CD4-positive, alpha-beta memory T cell (primary cell): ENCODE data around the gene SMG1. TPM values are rescaled to one million over a fixed set of nuclear protein-coding genes. Genes with fewer than 3 reads are reported as not detected.
"Not testable (repeated sequence)": the region's sequence is repeated elsewhere in the genome, so short reads cannot be mapped to it uniquely, and the experiment has no call there.

Experiments used
- CTCF ChIA-PET: fragments of 350-600 bp; sonication (Branson Sonifier 250); formaldehyde crosslinking; loops from one replicate; lab custom pipeline; 2021; ENCODE audit warnings: inconsistent platforms; ENCODE audit not compliant: partially characterized antibody; lab: Charles Lee
- POLR2A ChIA-PET: fragments of 350-600 bp; sonication (Branson Sonifier 250); formaldehyde crosslinking; loops from one replicate; lab custom pipeline; 2021; ENCODE audit not compliant: partially characterized antibody; lab: Charles Lee
- DNase-seq, 5 donors: peaks; one replicate each; pipeline versions ENCODE4 v3.0.0 to v3.0.0-alpha.2; 2020 to 2022; ENCODE audit warnings: mixed read lengths in 1 of 5
- H3K27ac ChIP-seq: one replicate; pipeline ENCODE4 v1.7.0; 2013; ENCODE audit warnings: low read depth, low read length
- H3K27me3 ChIP-seq: 2 replicates; pipeline ENCODE4 v1.7.0; 2013; ENCODE audit warnings: mild to moderate bottlenecking, low read length, moderate library complexity; ENCODE audit not compliant: insufficient read depth
- H3K36me3 ChIP-seq: 2 replicates; pipeline ENCODE4 v1.7.0; 2013; ENCODE audit warnings: mild to moderate bottlenecking, low read length, moderate library complexity; ENCODE audit not compliant: insufficient read depth
- H3K4me1 ChIP-seq: 2 replicates; pipeline ENCODE4 v1.7.0; 2013; ENCODE audit warnings: mild to moderate bottlenecking, low read length, moderate library complexity; ENCODE audit not compliant: insufficient read depth
- H3K4me3 ChIP-seq, 2 donors: one replicate each; pipeline ENCODE4 v1.7.0; 2013; ENCODE audit warnings: low read length in 2 of 2, mild to moderate bottlenecking in 1 of 2
- H3K9me3 ChIP-seq, 2 donors: one replicate each; pipeline ENCODE4 v1.7.0; 2013; ENCODE audit warnings: low read length in 2 of 2, control low read depth in 1 of 2; ENCODE audit not compliant: control insufficient read depth in 1 of 2
- H3K27ac Mint-ChIP-seq, 7 donors: one replicate each; pipeline ENCODE4 v1.8.0; 2020 to 2021; ENCODE audit warnings: mixed read lengths in 7 of 7, mild to moderate bottlenecking in 6 of 7, inconsistent platforms in 3 of 7, moderate library complexity in 3 of 7
- H3K27me3 Mint-ChIP-seq, 2 donors: one replicate each; pipeline ENCODE4 v1.8.0; 2020 to 2021; ENCODE audit warnings: mixed read lengths in 2 of 2
- H3K36me3 Mint-ChIP-seq, 2 donors: one replicate each; pipeline ENCODE4 v1.8.0; 2020 to 2021; ENCODE audit warnings: mixed read lengths in 2 of 2, inconsistent platforms in 1 of 2, mild to moderate bottlenecking in 1 of 2
- H3K4me1 Mint-ChIP-seq, 4 donors: one replicate each; pipeline ENCODE4 v1.8.0; 2020 to 2021; ENCODE audit warnings: mixed read lengths in 4 of 4, mild to moderate bottlenecking in 1 of 4
- H3K4me3 Mint-ChIP-seq, 8 donors: one replicate each; pipeline ENCODE4 v1.8.0; 2020 to 2021; ENCODE audit warnings: mixed read lengths in 8 of 8, mild to moderate bottlenecking in 7 of 8, moderate library complexity in 6 of 8, inconsistent platforms in 3 of 8
- H3K9me3 Mint-ChIP-seq, 8 donors: one replicate each; pipeline ENCODE4 v1.8.0; 2020 to 2021; ENCODE audit warnings: mixed read lengths in 8 of 8, mild to moderate bottlenecking in 5 of 8, inconsistent platforms in 3 of 8, moderate library complexity in 1 of 8
- intact Hi-C: fragments of 100-400 bp; cut with micrococcal nuclease; formaldehyde crosslinking; loops from one replicate; pipeline ENCODE4 v1.15.1; 2023
- polyA plus RNA-seq, 2 donors: library from polyadenylated mRNA; unstranded; fragments of 300-500 nt; fragmentation: Illumina TruSeq; gene quantifications; one replicate each; pipeline ENCODE4 v1.2.3, GENCODE V29; 2021
- total RNA-seq, 2 experiments: library from RNA; stranded (reverse); gene quantifications; one replicate each; pipeline ENCODE4 v1.2.3, GENCODE V29; 2021

SMG1 gene
- total and polyA plus RNA-seq, 4 experiments from 2014 or later = 5.4 to 177 (median 94.5) TPM

DNA sequence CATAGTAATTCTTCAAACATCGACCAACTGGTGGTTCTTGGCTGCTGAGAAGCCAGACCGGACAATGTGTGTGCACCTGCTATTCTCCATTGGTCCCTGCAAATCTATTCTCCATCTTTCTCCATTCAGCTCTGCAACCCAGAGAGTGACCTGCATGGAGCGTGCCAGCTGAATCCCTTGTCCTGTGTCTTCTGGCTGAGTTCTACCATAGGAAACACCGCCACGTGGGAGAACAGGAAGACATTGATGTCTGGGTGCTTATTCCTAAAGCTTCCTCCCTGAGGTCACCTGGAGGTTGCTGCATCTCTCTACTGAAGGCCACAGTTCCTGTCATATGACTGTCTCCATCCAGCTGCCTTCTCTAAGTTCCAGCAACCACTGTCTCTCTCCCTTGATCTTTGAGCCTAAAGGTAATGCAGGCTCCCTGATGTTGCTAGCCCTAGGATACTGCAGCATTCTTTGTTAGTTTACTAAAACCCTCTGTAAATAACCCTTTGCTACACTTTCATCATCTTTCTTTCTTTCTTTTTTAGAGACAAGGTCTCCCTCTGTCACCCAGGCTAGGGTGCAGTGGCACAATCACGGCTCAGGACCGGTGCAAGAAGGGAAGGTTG is 10.6 kb upstream of the SMG1 start:
- Mint-ChIP-seq H3K4me1 (peaks cover 0 to 4% (median 0%) of the 10 kb centered on the region in 4 donors), H3K4me3 (peak overlapping the region in 1 of 8 donors; percentile 43), H3K27me3 (peaks cover 0 to 2% of the 10 kb centered on the region in 2 donors), H3K36me3 (no peaks in the 10 kb centered on the region), H3K27ac (peak overlapping the region in 1 of 7 donors; percentile 44), H3K9me3 (no peaks in the 10 kb centered on the region)
- no peaks in the 10 kb centered on the region for H3K4me1 ChIP-seq
- H3K27ac ChIP-seq = no peak overlapping the region
- H3K27me3 ChIP-seq = no peaks in the 10 kb centered on the region
- H3K36me3 ChIP-seq = no peaks in the 10 kb centered on the region
- POLR2A ChIA-PET = no interaction called here
- no peaks in the 10 kb centered on the region for H3K9me3 ChIP-seq
- CTCF ChIA-PET = interaction anchor here (0.9 to 1.1 kb wide), 3 partner anchors 9 to 135 kb away, joined by 3 to 7 read pairs (median 3); no protein-coding TSS in a partner anchor
- intact Hi-C loops = no loop called here
- no peak overlapping the region for H3K4me3 ChIP-seq
- no peak for DNase-seq

DNA sequence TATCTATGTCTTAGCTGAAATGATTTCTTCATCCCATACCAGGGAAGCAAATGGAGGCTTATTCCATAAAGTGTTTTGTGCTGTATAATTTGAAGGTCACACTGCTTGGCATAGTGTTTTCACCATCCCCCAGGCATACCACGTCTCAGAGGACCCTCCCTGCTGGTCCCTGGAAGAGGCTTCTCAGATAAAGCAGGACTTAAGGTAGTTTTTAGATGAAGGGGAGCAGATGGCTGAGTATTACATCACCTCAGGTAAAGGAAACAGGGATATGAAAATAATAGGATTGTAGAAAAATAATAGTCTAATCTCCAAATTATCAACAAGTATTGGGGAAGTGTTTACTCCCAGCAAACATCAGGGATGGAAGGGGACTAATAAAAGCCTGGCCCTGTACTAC is 7.3 kb upstream of the SMG1 start:
- Mint-ChIP-seq H3K27me3 (peaks cover 0 to 2% of the 10 kb centered on the region in 2 donors), H3K36me3 (no peaks in the 10 kb centered on the region), H3K9me3 (no peaks in the 10 kb centered on the region), H3K4me1 (peaks cover 0 to 4% (median 0%) of the 10 kb centered on the region in 4 donors), H3K4me3 (peak overlapping the region in 1 of 8 donors; percentile 35), H3K27ac (peak overlapping the region in 1 of 7 donors; percentile 23)
- Histone ChIP-seq H3K27ac (no peak overlapping the region), H3K27me3 (no peaks in the 10 kb centered on the region), H3K9me3 (no peaks in the 10 kb centered on the region), H3K4me1 (no peaks in the 10 kb centered on the region), H3K36me3 (no peaks in the 10 kb centered on the region), H3K4me3 (no peak overlapping the region)
- POLR2A ChIA-PET = interaction anchor here (0.6 kb wide), 1 partner anchor 15 kb away, joined by 3 read pairs; no protein-coding TSS in a partner anchor
- intact Hi-C loops = no loop called here
- CTCF ChIA-PET = interaction anchor here (1.2 kb wide), 1 partner anchor 10 kb away, joined by 7 read pairs; no protein-coding TSS in a partner anchor
- no peak for DNase-seq

DNA sequence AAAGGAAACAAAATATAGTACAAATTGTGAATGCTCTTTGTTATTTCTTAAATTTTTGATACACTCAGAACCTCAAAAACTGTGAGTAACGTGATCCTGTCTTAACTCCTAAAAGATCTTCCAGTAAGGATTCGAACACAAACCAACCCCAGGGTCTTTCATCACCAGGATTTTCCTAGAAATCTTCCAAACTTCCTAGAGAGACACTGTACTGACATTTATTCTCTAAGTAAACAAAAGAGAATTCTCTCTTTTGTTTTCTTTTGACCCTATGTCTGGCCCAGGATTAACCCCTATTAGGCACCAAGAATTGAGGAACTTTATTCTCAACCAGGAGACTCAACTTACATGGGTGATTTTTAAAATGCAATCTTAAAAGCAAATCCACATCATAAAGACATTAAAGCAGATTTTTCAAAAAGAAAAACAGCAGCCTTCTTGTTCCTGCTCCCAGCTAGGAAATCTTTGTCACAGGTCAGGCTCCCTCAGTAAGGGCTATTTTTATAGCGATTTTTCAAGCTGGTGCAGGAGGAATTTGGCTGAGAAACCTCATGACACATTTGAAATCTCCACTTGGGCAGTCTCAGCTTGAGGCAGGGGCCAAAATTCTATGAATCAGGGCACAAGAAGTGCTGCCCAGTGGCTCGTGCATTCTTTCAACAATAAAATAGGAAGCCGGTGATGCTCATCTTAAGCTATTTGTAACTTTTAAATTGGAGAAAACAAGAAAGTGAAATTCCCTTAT is 6.2 kb upstream of the SMG1 start:
- ChIA-PET POLR2A (no interaction called here), CTCF (interaction anchor here (1.2 to 1.3 kb wide), 2 partner anchors 8 to 11 kb away, joined by 3 to 7 read pairs; no protein-coding TSS in a partner anchor)
- Histone ChIP-seq H3K4me3 (no peak overlapping the region), H3K9me3 (no peaks in the 10 kb centered on the region), H3K4me1 (no peaks in the 10 kb centered on the region), H3K27ac (no peak overlapping the region), H3K27me3 (no peaks in the 10 kb centered on the region), H3K36me3 (no peaks in the 10 kb centered on the region)
- intact Hi-C loops = no loop called here
- Mint-ChIP-seq H3K9me3 (no peaks in the 10 kb centered on the region), H3K4me3 (no peak overlapping the region), H3K27ac (no peak overlapping the region), H3K27me3 (peaks cover 0 to under 1% of the 10 kb centered on the region in 2 donors), H3K4me1 (peaks cover 0 to 4% (median 0%) of the 10 kb centered on the region in 4 donors), H3K36me3 (no peaks in the 10 kb centered on the region)
- no peak for DNase-seq

DNA sequence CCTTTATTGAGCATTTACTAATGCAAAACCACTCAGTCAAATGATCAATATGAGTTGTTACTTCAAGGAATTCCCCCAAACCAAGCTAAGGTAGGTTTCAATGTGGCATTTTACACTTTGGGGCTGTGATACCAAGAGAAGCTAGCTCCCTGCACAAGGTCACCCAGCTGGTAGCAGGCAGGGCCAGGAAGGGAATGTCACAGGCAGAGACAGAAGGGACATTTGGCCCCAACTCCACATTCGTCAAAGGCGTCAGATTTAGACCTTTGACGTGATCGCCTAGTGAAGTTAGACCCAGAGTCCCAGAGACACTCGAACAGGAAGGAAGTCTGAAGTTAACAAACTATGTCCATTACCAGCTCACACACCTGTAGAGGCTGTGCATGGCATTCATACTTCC is 5.5 kb upstream of the SMG1 start:
- H3K27ac Mint-ChIP-seq = peak overlapping the region in 2 of 7 donors; percentile 19 to 47
- CTCF ChIA-PET = interaction anchor here (1.3 kb wide), 1 partner anchor 8 kb away, joined by 3 read pairs; no protein-coding TSS in a partner anchor
- Histone ChIP-seq H3K9me3 (no peaks in the 10 kb centered on the region), H3K27me3 (no peaks in the 10 kb centered on the region), H3K4me3 (no peak overlapping the region), H3K27ac (no peak overlapping the region), H3K4me1 (peaks cover 4% of the 10 kb centered on the region), H3K36me3 (no peaks in the 10 kb centered on the region)
- POLR2A ChIA-PET = no interaction called here
- no peaks in the 10 kb centered on the region for H3K36me3 Mint-ChIP-seq
- no peaks in the 10 kb centered on the region for H3K9me3 Mint-ChIP-seq
- intact Hi-C loops = no loop called here
- H3K27me3 Mint-ChIP-seq = no peaks in the 10 kb centered on the region
- H3K4me3 Mint-ChIP-seq = no peak overlapping the region
- peaks cover 0 to 6% (median 3%) of the 10 kb centered on the region in 4 donors for H3K4me1 Mint-ChIP-seq
- no peak for DNase-seq

DNA sequence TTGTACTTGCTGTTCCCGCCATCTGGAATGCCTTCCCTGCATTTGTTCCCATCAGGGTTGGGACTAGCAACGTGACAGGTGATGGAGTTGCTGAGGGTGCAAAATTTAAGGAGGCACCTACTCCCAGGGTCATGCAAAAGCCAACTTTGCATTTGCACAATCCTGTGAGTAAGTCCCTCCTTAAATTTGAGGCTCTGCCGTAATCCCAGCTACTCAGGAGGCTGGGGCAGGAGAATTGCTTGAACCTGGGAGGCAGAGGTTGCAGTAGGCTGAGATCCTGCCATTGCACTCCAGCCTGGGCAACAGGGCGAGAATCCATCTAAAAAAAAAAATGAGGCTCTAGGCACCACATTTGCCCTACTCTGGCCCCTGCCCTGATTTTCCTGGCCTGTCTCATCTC is 3.9 kb upstream of the SMG1 start:
- intact Hi-C loops, DNase-seq, H3K27ac ChIP-seq, H3K4me1 ChIP-seq, H3K36me3 ChIP-seq, H3K36me3 Mint-ChIP-seq, H3K4me3 ChIP-seq, H3K9me3 Mint-ChIP-seq, H3K9me3 ChIP-seq, H3K27me3 ChIP-seq, H3K27me3 Mint-ChIP-seq: not testable (repeated sequence)
- ChIA-PET CTCF (interaction anchor here (1.1 kb wide), 1 partner anchor 40 kb away, joined by 5 read pairs; no protein-coding TSS in a partner anchor), POLR2A (interaction anchor here (1.0 kb wide), 1 partner anchor 128 kb away, joined by 3 read pairs; the partner anchor contains the start of gene ARL6IP1)
- Mint-ChIP-seq H3K4me3 (peak overlapping the region in 1 of 8 donors; percentile 27), H3K4me1 (peaks cover 3 to 13% (median 8%) of the 10 kb centered on the region in 4 donors), H3K27ac (peak overlapping the region in 1 of 7 donors; percentile 37)

DNA sequence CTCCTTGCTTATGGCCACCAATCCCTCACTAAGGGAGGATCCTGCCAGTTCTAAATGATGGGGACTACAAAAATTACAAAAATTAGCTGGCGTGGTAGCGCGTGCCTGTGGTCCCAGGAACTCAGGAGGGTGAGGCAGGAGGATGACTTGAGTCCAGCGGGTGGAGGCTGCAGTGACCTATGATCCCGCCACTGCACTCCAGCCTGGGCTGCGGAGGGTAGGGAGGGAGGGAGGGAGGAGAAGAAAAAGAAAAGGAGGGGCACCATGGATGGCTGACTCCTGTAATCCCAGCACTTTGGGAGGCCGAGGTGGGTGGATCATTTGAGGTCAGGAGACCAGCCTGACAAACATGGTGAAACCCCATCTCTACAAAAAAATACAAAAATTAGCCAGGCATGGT is 1.9 kb upstream of the SMG1 start:
- H3K27ac ChIP-seq, POLR2A ChIA-PET, H3K36me3 ChIP-seq, CTCF ChIA-PET, H3K4me3 ChIP-seq, H3K27me3 ChIP-seq, DNase-seq, H3K9me3 ChIP-seq, H3K9me3 Mint-ChIP-seq, H3K27me3 Mint-ChIP-seq, H3K36me3 Mint-ChIP-seq: not testable (repeated sequence)
- intact Hi-C loops = loop anchor here (5.0 to 10.0 kb wide), 2 partner anchors 597 to 1814 kb away; partner anchors contain the start of genes CCP110, GDE1 and THUMPD1
- peaks cover 21% of the 10 kb centered on the region for H3K4me1 ChIP-seq
- Mint-ChIP-seq H3K27ac (peak overlapping the region in 2 of 7 donors; percentile 29 to 82), H3K4me3 (peak overlapping the region in 3 of 8 donors; percentile 39 to 90 (median 59)), H3K4me1 (peaks cover 10 to 33% (median 22%) of the 10 kb centered on the region in 4 donors)
